A375 (cell line): ENCODE results near the gene C20orf141. TPM values are rescaled to one million over a fixed set of nuclear protein-coding genes. Genes with fewer than 3 reads are reported as not detected.

ENCODE experiments used
- total RNA-seq: library from RNA; depleted of rRNA; stranded (reverse); fragments of >200 nt; shearing (Covaris generic); gene quantifications from 2 replicates; pipeline ENCODE4 v1.2.3, GENCODE V29; 2014; rRNA removed

C20orf141 gene, protein sequence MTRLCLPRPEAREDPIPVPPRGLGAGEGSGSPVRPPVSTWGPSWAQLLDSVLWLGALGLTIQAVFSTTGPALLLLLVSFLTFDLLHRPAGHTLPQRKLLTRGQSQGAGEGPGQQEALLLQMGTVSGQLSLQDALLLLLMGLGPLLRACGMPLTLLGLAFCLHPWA
- 1.7 TPM in 1 of 2 replicates, not detected in the other for total RNA-seq

GRCh38 chr20:2814587-2815051 is at the start of gene C20orf141:
C20orf141 (plus strand) TSS chr20:2814987; CDS start chr20:2815185, 198 bp downstream.

GRCh38 chr20:2800521-2801285 is 14.1 kb upstream of the C20orf141 start, which contains the start of gene CPXM1:
CPXM1 (minus strand) TSS chr20:2800627; CDS start chr20:2800572, 55 bp downstream.

GRCh38 chr20:2816030-2816582 is 1.3 kb downstream of the C20orf141 start, which contains the start of gene TMEM239:
TMEM239 (plus strand) TSS chr20:2816364; CDS start chr20:2816555, 191 bp downstream.

DNA sequence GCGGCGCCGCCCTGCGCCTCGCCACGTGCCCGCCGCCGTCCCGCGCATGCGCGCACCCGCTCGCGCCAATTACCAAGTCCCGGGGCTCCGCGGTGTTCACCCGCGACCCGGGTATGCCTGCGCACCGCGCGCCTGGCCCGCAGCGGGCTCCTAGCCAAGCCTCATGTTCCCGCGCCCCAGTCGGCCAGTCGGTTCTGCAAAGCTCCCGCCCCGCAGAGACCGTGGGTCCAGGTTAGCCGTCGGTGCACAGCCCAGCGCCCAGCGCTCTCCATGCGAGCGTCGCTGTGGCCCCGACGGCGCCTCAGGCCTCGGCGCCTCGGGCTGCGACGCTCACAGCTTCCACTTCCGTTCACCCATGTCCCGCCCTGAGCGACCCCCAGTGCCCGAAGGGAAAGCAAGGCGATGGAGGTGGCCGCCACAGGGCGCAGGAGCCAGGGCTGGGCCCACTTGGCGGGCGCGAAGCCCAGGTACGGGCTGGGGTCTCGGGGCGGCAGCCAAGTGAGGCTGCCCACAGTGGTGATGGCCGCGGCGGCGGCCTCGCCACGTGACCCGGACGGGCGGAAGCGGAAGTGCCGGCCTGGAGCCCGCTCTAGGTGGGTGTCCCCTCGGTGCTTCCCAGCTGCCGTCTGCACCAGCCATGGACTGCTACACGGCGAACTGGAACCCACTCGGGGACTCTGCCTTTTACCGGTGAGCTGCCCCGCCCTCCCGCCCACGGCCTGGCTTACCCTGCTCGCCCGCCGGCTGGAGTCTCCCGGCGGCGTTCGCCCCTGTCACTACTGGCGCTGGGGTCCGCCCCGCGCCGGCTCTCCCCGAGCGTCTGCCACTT is 25.6 kb downstream of the C20orf141 start, which contains the start of the genes PCED1A and VPS16:
TSS of gene PCED1A (minus strand) at position 518 of the 829 bp plus-strand sequence. CDS start 743 bp downstream, outside the sequence.
TSS of gene VPS16 (plus strand) at position 608 of the 829 bp plus-strand sequence. CDS start at position 638, 30 bp downstream.

Other genes starting within 250 kb of the C20orf141 start
- 560 and 619 TPM in 2 replicates for gene NOP56, start 162.4 kb upstream of the C20orf141 start, total RNA-seq
- gene IDH3B, start 150.8 kb upstream of the C20orf141 start, total RNA-seq: 185 and 193 TPM in 2 replicates
- gene EBF4, start 122.2 kb upstream of the C20orf141 start, total RNA-seq: 0.19 and 0.37 TPM in 2 replicates
- 0.05 TPM in 1 of 2 replicates, not detected in the other for gene CPXM1, start 14.4 kb upstream of the C20orf141 start, total RNA-seq
- 0.04 and 0.42 TPM in 2 replicates for gene TMEM239, start 1.4 kb downstream of the C20orf141 start, total RNA-seq
- gene PCED1A, start 25.7 kb downstream of the C20orf141 start, total RNA-seq: 46.5 and 62.7 TPM in 2 replicates
- 47.9 and 48.3 TPM in 2 replicates for gene VPS16, start 25.8 kb downstream of the C20orf141 start, total RNA-seq
- gene PTPRA, start 58.5 kb downstream of the C20orf141 start, total RNA-seq: 31.6 and 32.1 TPM in 2 replicates
- gene GNRH2, start 228.6 kb downstream of the C20orf141 start, total RNA-seq: 0.74 and 0.94 TPM in 2 replicates
- gene MRPS26, start 231.1 kb downstream of the C20orf141 start, total RNA-seq: 165 and 175 TPM in 2 replicates